B cell (primary cell): ENCODE data around the gene GPR162. TPM values are rescaled to one million over a fixed set of nuclear protein-coding genes. Genes with fewer than 3 reads are reported as not detected.

ENCODE experiments used
- ATAC-seq: fragments of 200-7000 bp; cut with Tn5 transposase; one replicate; pipeline ENCODE4 v1.10.0; 2021; ENCODE audit warnings: low read depth, mild to moderate bottlenecking, moderate number of reproducible peaks, moderate library complexity
- CTCF ChIA-PET: fragments of 350-600 bp; sonication (Branson Sonifier 250); formaldehyde crosslinking; loops from one replicate; lab custom pipeline; 2021; ENCODE audit warnings: antibody characterized with exemption, inconsistent platforms; lab: Charles Lee
- POLR2A ChIA-PET: fragments of 350-600 bp; sonication (Branson Sonifier 250); formaldehyde crosslinking; loops from one replicate; lab custom pipeline; 2021; ENCODE audit warnings: antibody characterized with exemption; lab: Charles Lee
- DNase-seq: peaks from one replicate; pipeline ENCODE4 v3.0.0; 2013
- H2AFZ ChIP-seq: 2 replicates; pipeline ENCODE4 v1.6.1; 2012; ENCODE audit warnings: mild to moderate bottlenecking, low read depth, low read length; ENCODE audit not compliant: insufficient read depth, poor library complexity, severe bottlenecking
- H3K27ac ChIP-seq, 2 donors: 1 replicate in 1 of 2; 2 replicates in 1 of 2; pipeline ENCODE4 v1.5.1; 2012 to 2013; ENCODE audit warnings: low read length in 2 of 2, mild to moderate bottlenecking in 2 of 2, moderate library complexity in 1 of 2
- H3K27me3 ChIP-seq, 4 experiments: fragments of 200-600 bp in 1 of 4; sonication (generic) in 1 of 4; replicated peaks in 1 of 4; 1 replicate in 2 of 4; 2 replicates in 2 of 4; pipeline versions ENCODE4 v1.6.1 to v1.7.0; 2013 to 2016; ENCODE audit warnings: low read length in 3 of 4, mild to moderate bottlenecking in 2 of 4, mixed read lengths in 1 of 4, moderate library complexity in 1 of 4; ENCODE audit not compliant: insufficient read depth in 4 of 4, control insufficient read depth in 3 of 4; ENCODE audit errors: control extremely low read depth in 1 of 4
- H3K36me3 ChIP-seq, 2 experiments: replicated peaks in 1 of 2; 1 replicate in 1 of 2; 2 replicates in 1 of 2; pipeline versions ENCODE4 v1.6.1 to v1.7.1; 2013; ENCODE audit warnings: low read length in 1 of 2; ENCODE audit not compliant: insufficient read depth in 2 of 2, control insufficient read depth in 1 of 2; ENCODE audit errors: control extremely low read depth in 1 of 2, extremely low read depth in 1 of 2
- H3K4me1 ChIP-seq, 2 donors: fragments of 200-600 bp in 1 of 2; sonication (generic) in 1 of 2; 1 replicate in 1 of 2; 2 replicates in 1 of 2; pipeline versions ENCODE4 v1.5.1 to v1.6.1; 2013 to 2017; ENCODE audit warnings: low read length in 2 of 2; ENCODE audit not compliant: control insufficient read depth in 2 of 2, insufficient read depth in 2 of 2
- H3K4me2 ChIP-seq: replicated peaks from 2 replicates; pipeline ENCODE3; 2012; ENCODE audit warnings: mild to moderate bottlenecking, low read depth, low read length; ENCODE audit not compliant: poor library complexity, severe bottlenecking
- H3K4me3 ChIP-seq, 5 experiments: fragments of 200-600 bp in 1 of 5; sonication (generic) in 1 of 5; 1 replicate in 3 of 5; 2 replicates in 2 of 5; pipeline versions ENCODE4 v1.5.1 to v1.7.0; 2011 to 2016; ENCODE audit warnings: low read length in 4 of 5, mild to moderate bottlenecking in 4 of 5, low read depth in 2 of 5, control low read depth in 1 of 5, moderate library complexity in 1 of 5; ENCODE audit not compliant: insufficient read depth in 1 of 5; ENCODE audit errors: control extremely low read depth in 1 of 5, extremely low read depth in 1 of 5
- H3K79me2 ChIP-seq: fragments of 200-600 bp; sonication (generic); one replicate; pipeline ENCODE4 v1.6.0; 2016; ENCODE audit warnings: low read length; ENCODE audit not compliant: control insufficient read depth, insufficient read depth
- H3K9ac ChIP-seq: fragments of 200-600 bp; sonication (generic); 2 replicates; pipeline ENCODE4 v1.6.1; 2017; ENCODE audit warnings: mild to moderate bottlenecking, low read length, moderate library complexity
- H3K9me3 ChIP-seq, 3 donors: one replicate each; pipeline versions ENCODE4 v1.6.1 to v1.7.1; 2013; ENCODE audit warnings: low read length in 2 of 3; ENCODE audit not compliant: control insufficient read depth in 2 of 3, insufficient read depth in 1 of 3; ENCODE audit errors: control extremely low read depth in 1 of 3
- H4K20me1 ChIP-seq: 2 replicates; pipeline ENCODE4 v1.6.0; 2012; ENCODE audit warnings: mild to moderate bottlenecking, low read length; ENCODE audit not compliant: insufficient read depth, control insufficient read depth, poor library complexity, severe bottlenecking
- H3K27ac Mint-ChIP-seq: one replicate; pipeline ENCODE4 v1.8.0; 2021; ENCODE audit warnings: mixed read lengths
- H3K27me3 Mint-ChIP-seq: one replicate; pipeline ENCODE4 v1.8.0; 2021; ENCODE audit warnings: mixed read lengths
- H3K4me1 Mint-ChIP-seq: one replicate; pipeline ENCODE4 v1.8.0; 2021; ENCODE audit warnings: mixed read lengths
- H3K4me3 Mint-ChIP-seq: one replicate; pipeline ENCODE4 v1.8.0; 2021; ENCODE audit warnings: mixed read lengths
- H3K9me3 Mint-ChIP-seq: one replicate; pipeline ENCODE4 v1.8.0; 2022; ENCODE audit warnings: mixed read lengths; ENCODE audit not compliant: insufficient read depth
- EZH2 ChIP-seq: IDR thresholded peaks from 2 replicates; pipeline ENCODE4 v1.6.1; 2012; ENCODE audit warnings: borderline replicate concordance, low read depth, mild to moderate bottlenecking, moderate library complexity, low read length; ENCODE audit not compliant: insufficient read depth, poor library complexity, severe bottlenecking
- WGBS: methylation state at CpG from one replicate; pipeline ENCODE4 v1.1.5; 2013; ENCODE audit warnings: missing lambda C conversion rate; ENCODE audit not compliant: insufficient coverage; 5-methylcytosine and 5-hydroxymethylcytosine counted together
- intact Hi-C: fragments of 100-400 bp; cut with micrococcal nuclease; formaldehyde crosslinking; loops from one replicate; pipeline ENCODE4 v1.10.0; 2022
- polyA plus RNA-seq: library from polyadenylated mRNA; depleted of rRNA; stranded (reverse); fragments of >200 nt; gene quantifications from 2 replicates; pipeline ENCODE4 v1.2.3, GENCODE V29; 2012
- total RNA-seq, 2 donors: library from RNA; stranded (reverse); fragments of 120-200 nt in 1 of 2; gene quantifications; 1 replicate in 1 of 2; 2 replicates in 1 of 2; pipeline versions ENCODE4 v1.2.3 to v1.2.4, GENCODE V29; 2013 to 2022
- TF ChIP-seq, protein P1 (sequence below): fragments of 200-600 bp; IDR thresholded peaks from one replicate; pipeline ENCODE4 v1.8.0; 2022; ENCODE audit warnings: antibody characterized with exemption, mild to moderate bottlenecking

GPR162 gene
- total and polyA plus RNA-seq, 2 donors (not counting 1 experiment from before 2014, with no cell fraction given), result 0.54 TPM; not detected in 1

DNA sequence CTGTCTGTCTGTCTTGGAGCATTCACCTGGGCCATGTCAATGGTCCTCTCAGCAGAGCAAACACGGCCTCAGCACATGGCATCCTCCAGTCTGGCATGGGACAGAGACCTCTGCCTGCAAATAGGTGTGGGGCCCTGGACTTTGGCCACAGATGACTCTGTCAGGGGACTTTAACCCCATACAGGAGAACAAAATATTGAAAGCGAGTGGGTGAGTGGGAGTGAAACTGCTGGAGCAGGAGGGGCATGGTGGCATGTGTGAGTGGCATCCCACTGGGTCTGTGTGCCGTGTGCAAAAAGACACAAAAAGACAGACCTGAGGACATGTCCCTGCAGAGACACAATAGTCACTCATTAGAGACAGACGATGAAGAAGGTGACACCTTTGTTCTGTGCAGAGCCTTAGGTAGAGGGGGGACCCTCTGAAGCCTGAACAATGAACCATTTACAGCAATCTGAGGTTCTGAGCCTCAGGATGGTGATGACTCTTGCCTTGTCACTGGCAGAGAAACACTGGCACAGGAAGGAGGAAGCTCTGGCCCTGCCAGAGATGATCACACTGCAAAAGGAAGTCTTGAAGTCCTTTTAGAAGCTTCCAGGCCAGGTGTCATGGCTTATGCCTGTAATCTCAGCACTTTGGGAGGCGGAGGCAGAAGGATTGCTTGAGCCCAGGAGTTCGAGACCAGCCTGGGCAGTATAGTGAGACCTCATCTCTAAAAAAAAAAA lies 41.8 kb upstream of the GPR162 start:
- intact Hi-C loops, result loop anchor here (1.0 to 2.0 kb wide), 5 partner anchors 27 to 226 kb away; partner anchors contain the start of genes MLF2 and ZNF384
- Histone ChIP-seq H3K9me3 (peaks cover 0 to 6% (median 0%) of the 10 kb centered on the region in 3 donors), H3K36me3 (no peaks in the 10 kb centered on the region), H3K79me2 (no peaks in the 10 kb centered on the region), H4K20me1 (no peaks in the 10 kb centered on the region), H3K4me1 (peaks cover 9 to 14% of the 10 kb centered on the region in 2 donors), H3K4me3 (no peak overlapping the region), H3K27ac (no peak overlapping the region), H3K27me3 (peaks cover 0 to 32% (median 22%) of the 10 kb centered on the region in 4 experiments), H3K4me2 (no peak overlapping the region), H3K9ac (no peak overlapping the region), H2AFZ (no peak overlapping the region)
- no peak overlapping the region for H3K4me3 Mint-ChIP-seq
- peaks cover 32% of the 10 kb centered on the region for H3K27me3 Mint-ChIP-seq
- no peak for TF ChIP-seq EZH2
- TF ChIP-seq, protein P1, sequence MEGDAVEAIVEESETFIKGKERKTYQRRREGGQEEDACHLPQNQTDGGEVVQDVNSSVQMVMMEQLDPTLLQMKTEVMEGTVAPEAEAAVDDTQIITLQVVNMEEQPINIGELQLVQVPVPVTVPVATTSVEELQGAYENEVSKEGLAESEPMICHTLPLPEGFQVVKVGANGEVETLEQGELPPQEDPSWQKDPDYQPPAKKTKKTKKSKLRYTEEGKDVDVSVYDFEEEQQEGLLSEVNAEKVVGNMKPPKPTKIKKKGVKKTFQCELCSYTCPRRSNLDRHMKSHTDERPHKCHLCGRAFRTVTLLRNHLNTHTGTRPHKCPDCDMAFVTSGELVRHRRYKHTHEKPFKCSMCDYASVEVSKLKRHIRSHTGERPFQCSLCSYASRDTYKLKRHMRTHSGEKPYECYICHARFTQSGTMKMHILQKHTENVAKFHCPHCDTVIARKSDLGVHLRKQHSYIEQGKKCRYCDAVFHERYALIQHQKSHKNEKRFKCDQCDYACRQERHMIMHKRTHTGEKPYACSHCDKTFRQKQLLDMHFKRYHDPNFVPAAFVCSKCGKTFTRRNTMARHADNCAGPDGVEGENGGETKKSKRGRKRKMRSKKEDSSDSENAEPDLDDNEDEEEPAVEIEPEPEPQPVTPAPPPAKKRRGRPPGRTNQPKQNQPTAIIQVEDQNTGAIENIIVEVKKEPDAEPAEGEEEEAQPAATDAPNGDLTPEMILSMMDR, result no peak
- no peak overlapping the region for H3K27ac Mint-ChIP-seq
- ATAC-seq (no peak), DNase-seq (no peak)
- peaks cover 11% of the 10 kb centered on the region for H3K4me1 Mint-ChIP-seq
- POLR2A ChIA-PET, result interaction anchor here (0.5 to 2.2 kb wide), 2 partner anchors 27 to 55 kb away, joined by 5 read pairs; partner anchors contain the start of gene MLF2
- CTCF ChIA-PET, result interaction anchor here (0.7 to 7.8 kb wide), 12 partner anchors 12 to 216 kb away, joined by 3 to 109 read pairs (median 4); partner anchors contain the start of gene MLF2
- 88% methylated on average over 4 of the region's 6 CpGs for WGBS
- H3K9me3 Mint-ChIP-seq, result no peaks in the 10 kb centered on the region

- Histone ChIP-seq H3K4me1 (peaks cover 7 to 14% of the 10 kb centered on the region in 2 donors), H3K36me3 (no peaks in the 10 kb centered on the region), H3K9ac (no peak overlapping the region), H3K4me3 (no peak overlapping the region), H3K27ac (no peak overlapping the region), H3K4me2 (no peak overlapping the region), H3K27me3 (peaks cover 0 to 25% (median 15%) of the 10 kb centered on the region in 4 experiments), H3K79me2 (no peaks in the 10 kb centered on the region), H4K20me1 (no peaks in the 10 kb centered on the region), H3K9me3 (no peaks in the 10 kb centered on the region), H2AFZ (no peak overlapping the region)
- no peak for TF ChIP-seq EZH2
- TF ChIP-seq, protein P1, result no peak
- Mint-ChIP-seq H3K4me3 (no peak overlapping the region), H3K4me1 (peaks cover 11% of the 10 kb centered on the region), H3K27ac (no peak overlapping the region), H3K27me3 (peaks cover 25% of the 10 kb centered on the region), H3K9me3 (no peaks in the 10 kb centered on the region)
- WGBS, result no CpG with 5 or more reads among the region's 6 CpGs
- ATAC-seq (no peak), DNase-seq (no peak)
- intact Hi-C loops, result no loop called here
- POLR2A ChIA-PET, result interaction anchor here (0.5 to 2.2 kb wide), 2 partner anchors 28 to 56 kb away, joined by 5 read pairs; partner anchors contain the start of gene MLF2
- CTCF ChIA-PET, result interaction anchor here (0.7 to 7.8 kb wide), 10 partner anchors 12 to 102 kb away, joined by 3 to 109 read pairs (median 4); partner anchors contain the start of genes COPS7A and MLF2
Observed at GRCh38 chr12:6780573-6780972, 41.0 kb upstream of the GPR162 start.
